ENCODE measurements around the gene CTSD. TPM values are rescaled to one million over a fixed set of nuclear protein-coding genes. Genes with fewer than 3 reads are reported as not detected.
"Not testable (repeated sequence)": the region's sequence is repeated elsewhere in the genome, so short reads cannot be mapped to it uniquely, and the experiment has no call there.

CTSD gene
- polyA plus RNA-seq, 1 experiment, result 206 TPM

DNA sequence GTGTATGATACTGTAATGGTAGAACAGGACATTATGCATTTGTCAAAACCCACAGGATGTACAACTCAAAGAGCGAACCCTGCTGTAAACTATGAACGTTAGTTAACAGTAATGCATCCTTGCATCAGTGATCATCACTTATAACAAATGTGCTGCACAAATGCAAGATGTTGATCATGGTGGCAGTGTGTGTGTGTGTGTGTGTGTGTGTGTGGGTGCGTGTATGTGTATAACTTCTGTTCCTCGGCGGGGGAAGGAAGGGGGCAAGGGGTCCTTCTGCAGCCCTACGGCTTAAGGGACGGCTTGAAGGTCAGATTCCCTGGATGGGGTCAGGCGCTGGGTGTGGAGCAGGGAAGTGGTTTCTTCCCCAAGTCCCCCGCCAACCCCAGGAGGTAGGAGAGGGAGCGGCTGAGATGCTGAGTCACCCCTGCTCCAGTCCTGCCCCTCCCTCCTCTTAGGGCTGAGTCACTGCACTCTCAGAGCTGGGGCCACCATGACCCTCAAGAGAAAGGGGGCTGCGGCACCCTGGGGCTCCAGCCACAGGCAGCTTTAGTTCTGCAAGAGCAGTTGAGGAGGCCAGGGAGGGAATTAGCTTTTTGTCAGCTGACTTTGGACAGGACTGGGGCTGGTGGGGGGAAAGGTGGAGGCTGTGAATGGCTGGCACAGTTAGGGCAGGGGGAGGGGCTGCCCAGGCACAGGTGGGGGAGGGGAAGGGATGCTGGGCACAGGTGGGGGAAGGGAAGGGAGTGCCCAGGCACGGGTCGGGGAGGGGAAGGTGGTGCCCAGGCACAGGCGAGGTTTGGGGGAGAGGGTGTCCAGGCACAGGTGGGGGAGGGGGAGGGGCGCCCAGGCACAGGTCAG, 8.8 kb upstream of the CTSD start:
- POLR2A ChIA-PET, result no interaction called here
- Histone ChIP-seq H3K36me3 (ENCODE audit: control insufficient read depth, insufficient read depth, low read length) (no peaks in the 10 kb centered on the region), H3K27me3 (ENCODE audit: control insufficient read depth, insufficient read depth, low read length) (0 out of 2 replicates have a peak, but pooled peaks cover 1% of the 10 kb centered on the region), H3K4me3 (ENCODE audit: low read depth, low read length) (no peak overlapping the region)
- peak; percentile 72 for DNase-seq (ENCODE audit: low read depth)
- CTCF ChIA-PET, result interaction anchor here (0.8 to 2.6 kb wide), 3 partner anchors 13 to 78 kb away, joined by 3 to 10 read pairs (median 9); no protein-coding TSS in a partner anchor
- TF ChIP-seq, protein P1, sequence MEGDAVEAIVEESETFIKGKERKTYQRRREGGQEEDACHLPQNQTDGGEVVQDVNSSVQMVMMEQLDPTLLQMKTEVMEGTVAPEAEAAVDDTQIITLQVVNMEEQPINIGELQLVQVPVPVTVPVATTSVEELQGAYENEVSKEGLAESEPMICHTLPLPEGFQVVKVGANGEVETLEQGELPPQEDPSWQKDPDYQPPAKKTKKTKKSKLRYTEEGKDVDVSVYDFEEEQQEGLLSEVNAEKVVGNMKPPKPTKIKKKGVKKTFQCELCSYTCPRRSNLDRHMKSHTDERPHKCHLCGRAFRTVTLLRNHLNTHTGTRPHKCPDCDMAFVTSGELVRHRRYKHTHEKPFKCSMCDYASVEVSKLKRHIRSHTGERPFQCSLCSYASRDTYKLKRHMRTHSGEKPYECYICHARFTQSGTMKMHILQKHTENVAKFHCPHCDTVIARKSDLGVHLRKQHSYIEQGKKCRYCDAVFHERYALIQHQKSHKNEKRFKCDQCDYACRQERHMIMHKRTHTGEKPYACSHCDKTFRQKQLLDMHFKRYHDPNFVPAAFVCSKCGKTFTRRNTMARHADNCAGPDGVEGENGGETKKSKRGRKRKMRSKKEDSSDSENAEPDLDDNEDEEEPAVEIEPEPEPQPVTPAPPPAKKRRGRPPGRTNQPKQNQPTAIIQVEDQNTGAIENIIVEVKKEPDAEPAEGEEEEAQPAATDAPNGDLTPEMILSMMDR (IDR thresholded peaks at IDR 0.05; ENCODE audit: insufficient read depth, low read depth, low read length), result no peak

DNA sequence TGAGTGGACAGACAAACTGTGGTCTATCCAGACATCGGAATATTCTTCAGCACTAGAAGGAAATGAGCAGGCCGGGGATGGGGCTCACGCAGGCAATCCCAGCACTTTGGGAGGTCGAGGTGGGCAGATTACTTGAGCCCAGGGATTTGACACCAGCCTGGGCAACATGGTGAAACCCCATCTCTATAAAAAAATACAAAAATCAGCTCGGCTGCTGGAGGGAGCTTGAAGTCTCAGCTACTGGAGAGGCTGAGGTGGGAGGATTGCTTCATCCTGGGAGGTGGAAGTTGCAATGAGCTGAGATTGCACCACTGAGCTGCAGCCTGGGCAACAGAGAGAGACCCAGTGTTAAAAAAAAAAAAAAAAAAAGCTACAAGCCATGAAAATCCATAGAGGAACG, 8.0 kb upstream of the CTSD start:
- H3K36me3 ChIP-seq (ENCODE audit: control insufficient read depth, insufficient read depth, low read length), result no peaks in the 10 kb centered on the region
- TF ChIP-seq, protein P1 (IDR thresholded peaks at IDR 0.05; ENCODE audit: insufficient read depth, low read depth, low read length), result no peak
- H3K4me3 ChIP-seq (ENCODE audit: low read depth, low read length), result no peak overlapping the region
- ChIA-PET CTCF (interaction anchor here (0.8 to 2.6 kb wide), 2 partner anchors 13 to 78 kb away, joined by 3 to 10 read pairs; no protein-coding TSS in a partner anchor), POLR2A (interaction anchor here (0.6 to 0.7 kb wide), 2 partner anchors 8 to 955 kb away, joined by 11 to 16 read pairs; partner anchors contain the start of gene CTSD)
- 0 out of 2 replicates have a peak, but pooled peaks cover 1% of the 10 kb centered on the region for H3K27me3 ChIP-seq (ENCODE audit: control insufficient read depth, insufficient read depth, low read length)
- peak; percentile 11 for DNase-seq (ENCODE audit: low read depth)

DNA sequence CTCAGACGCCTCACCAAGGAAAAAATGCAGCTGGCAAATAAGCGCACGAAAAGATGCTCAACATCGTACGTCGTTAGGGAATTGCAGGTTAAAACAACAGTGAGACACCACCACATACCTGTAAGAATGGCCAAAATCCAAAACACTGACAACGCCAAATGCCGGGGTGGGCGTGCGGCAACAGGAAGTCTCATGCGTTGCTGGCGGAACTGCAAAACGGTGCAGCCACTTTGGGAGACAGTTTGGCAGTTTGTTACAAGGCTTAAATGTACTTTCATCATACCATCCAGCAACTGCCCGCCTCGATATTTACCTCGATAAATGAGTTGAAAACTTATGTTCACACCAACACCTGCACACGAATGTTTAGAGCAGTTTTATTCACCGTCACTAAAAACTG, 7.5 kb upstream of the CTSD start:
- H3K4me3 ChIP-seq (ENCODE audit: low read depth, low read length), result no peak overlapping the region
- no peaks in the 10 kb centered on the region for H3K36me3 ChIP-seq (ENCODE audit: control insufficient read depth, insufficient read depth, low read length)
- TF ChIP-seq, protein P1 (IDR thresholded peaks at IDR 0.05; ENCODE audit: insufficient read depth, low read depth, low read length), result no peak
- H3K27me3 ChIP-seq (ENCODE audit: control insufficient read depth, insufficient read depth, low read length), result no peaks in the 10 kb centered on the region
- DNase-seq (ENCODE audit: low read depth), result no peak
- ChIA-PET POLR2A (interaction anchor here (0.6 to 0.7 kb wide), 2 partner anchors 7 to 955 kb away, joined by 11 to 16 read pairs; partner anchors contain the start of gene CTSD), CTCF (interaction anchor here (0.8 to 2.6 kb wide), 2 partner anchors 14 to 77 kb away, joined by 3 to 10 read pairs; no protein-coding TSS in a partner anchor)

DNA sequence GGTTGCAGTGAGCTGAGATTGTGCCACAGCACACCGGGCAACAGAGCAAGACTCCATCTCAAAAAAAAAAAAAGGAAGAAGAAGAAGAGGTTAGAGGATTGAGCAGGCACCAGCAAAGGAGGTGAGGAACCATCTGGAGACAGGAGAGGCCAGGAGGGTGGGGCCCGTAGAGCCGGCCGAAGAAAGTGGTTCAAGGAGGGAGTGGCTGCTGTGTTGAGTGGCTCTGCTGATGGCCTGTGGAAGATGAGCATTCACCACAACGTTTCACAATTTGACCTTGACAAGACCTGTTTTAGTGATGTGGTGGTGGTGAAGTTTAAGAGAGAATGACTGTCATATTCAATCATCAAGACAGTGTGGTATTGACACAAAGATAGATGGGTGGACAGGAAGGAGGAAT, 6.8 kb upstream of the CTSD start:
- TF ChIP-seq, protein P1 (IDR thresholded peaks at IDR 0.05; ENCODE audit: insufficient read depth, low read depth, low read length), result no peak
- POLR2A ChIA-PET, result no interaction called here
- CTCF ChIA-PET, result interaction anchor here (1.2 kb wide), 1 partner anchor 63 kb away, joined by 3 read pairs; no protein-coding TSS in a partner anchor
- Histone ChIP-seq H3K27me3 (ENCODE audit: control insufficient read depth, insufficient read depth, low read length) (no peaks in the 10 kb centered on the region), H3K4me3 (ENCODE audit: low read depth, low read length) (no peak overlapping the region), H3K36me3 (ENCODE audit: control insufficient read depth, insufficient read depth, low read length) (no peaks in the 10 kb centered on the region)
- no peak for DNase-seq (ENCODE audit: low read depth)

DNA sequence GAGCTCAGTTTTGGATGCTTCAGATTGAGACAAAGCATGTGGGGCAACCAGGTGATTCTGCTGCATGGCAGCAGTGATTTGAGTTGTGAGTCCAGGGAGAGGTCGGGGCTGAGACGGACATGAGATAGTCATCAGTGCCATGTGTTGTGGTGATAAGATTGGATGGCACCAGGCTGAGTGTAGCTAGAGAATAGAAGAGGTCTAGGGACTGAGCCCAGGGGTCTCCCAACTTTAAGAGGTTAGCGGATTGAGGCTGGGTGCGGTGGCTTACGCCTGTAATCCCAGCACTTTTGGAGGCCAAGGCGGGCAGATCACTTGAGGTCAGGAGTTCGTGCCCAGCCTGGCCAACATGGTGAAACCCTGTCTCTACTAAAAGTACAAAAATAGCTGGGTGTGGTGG, 6.3 kb upstream of the CTSD start:
- DNase-seq (ENCODE audit: low read depth), result no peak
- no peak overlapping the region for H3K4me3 ChIP-seq (ENCODE audit: low read depth, low read length)
- H3K36me3 ChIP-seq (ENCODE audit: control insufficient read depth, insufficient read depth, low read length), result no peaks in the 10 kb centered on the region
- POLR2A ChIA-PET, result no interaction called here
- no peaks in the 10 kb centered on the region for H3K27me3 ChIP-seq (ENCODE audit: control insufficient read depth, insufficient read depth, low read length)
- TF ChIP-seq, protein P1 (IDR thresholded peaks at IDR 0.05; ENCODE audit: insufficient read depth, low read depth, low read length), result no peak
- CTCF ChIA-PET, result interaction anchor here (0.6 to 1.2 kb wide), 2 partner anchors 11 to 63 kb away, joined by 3 read pairs; no protein-coding TSS in a partner anchor

DNA sequence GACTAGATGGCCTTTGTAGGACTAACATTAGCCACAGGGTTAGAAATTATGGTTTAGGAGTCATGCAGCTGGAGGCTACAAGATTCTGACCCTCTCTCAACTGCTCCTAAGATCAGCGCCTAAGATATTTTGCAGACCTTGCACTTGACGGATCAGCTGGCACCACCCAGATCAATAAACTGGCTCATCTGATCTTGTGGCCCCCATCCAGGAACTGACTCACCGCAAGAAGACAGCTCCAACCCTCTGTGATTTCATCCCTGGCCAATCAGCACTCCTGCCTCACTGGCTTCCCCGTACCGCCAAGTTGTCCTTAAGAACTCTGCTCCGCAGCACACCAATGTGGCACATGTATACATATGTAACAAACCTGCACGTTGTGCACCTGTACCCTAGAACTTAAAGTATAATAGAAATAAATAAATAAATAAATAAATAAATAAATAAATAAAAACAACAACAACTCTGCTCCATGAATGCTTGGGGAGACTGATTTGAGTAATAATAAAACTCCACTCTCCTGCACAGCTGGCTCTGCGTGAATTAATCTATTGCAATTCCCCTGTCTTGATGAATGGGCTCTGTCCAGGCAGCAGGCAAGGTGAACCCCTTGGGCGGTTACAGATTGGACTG, 5.7 kb upstream of the CTSD start:
- H3K27me3 ChIP-seq (ENCODE audit: control insufficient read depth, insufficient read depth, low read length); H3K36me3 ChIP-seq (ENCODE audit: control insufficient read depth, insufficient read depth, low read length); DNase-seq (ENCODE audit: low read depth); H3K4me3 ChIP-seq (ENCODE audit: low read depth, low read length); POLR2A ChIA-PET: not testable (repeated sequence)
- CTCF ChIA-PET, result interaction anchor here (0.6 to 1.2 kb wide), 2 partner anchors 12 to 64 kb away, joined by 3 read pairs; no protein-coding TSS in a partner anchor
